GM18511 (cell line): ENCODE measurements around the gene SIRPD.

Source experiments
- ATAC-seq: cut with Tn5 transposase; IDR thresholded peaks from one replicate; pipeline ENCODE4 v1.9.1; 2021; ENCODE audit warnings: mild to moderate bottlenecking, moderate library complexity; ENCODE audit not compliant: unreplicated experiment

SIRPD gene

GRCh38 chr20:1538655-1539054 lies 18.9 kb downstream of the SIRPD start:
- no peak for ATAC-seq

GRCh38 chr20:1537731-1538058 lies 19.8 kb downstream of the SIRPD start:
- ATAC-seq: no peak

GRCh38 chr20:1536893-1537730 lies 20.4 kb downstream of the SIRPD start:
- ATAC-seq: no peak

- peak; percentile 91 for ATAC-seq
These were observed 21.9 kb downstream of the SIRPD start for GRCh38 chr20:1535420-1536175.

GRCh38 chr20:1534526-1534925 lies 23.0 kb downstream of the SIRPD start:
- ATAC-seq: no peak

- ATAC-seq: no peak
These were observed 24.4 kb downstream of the SIRPD start for GRCh38 chr20:1533059-1533458.

GRCh38 chr20:1528811-1529210 lies 28.7 kb downstream of the SIRPD start:
- no peak for ATAC-seq

GRCh38 chr20:1527923-1528322 lies 29.6 kb downstream of the SIRPD start:
- ATAC-seq: no peak

- ATAC-seq: no peak
These were observed 30.6 kb downstream of the SIRPD start for GRCh38 chr20:1526896-1527295.

- no peak for ATAC-seq
These were observed 31.2 kb downstream of the SIRPD start for GRCh38 chr20:1526310-1526709.

GRCh38 chr20:1524004-1524403 lies 33.5 kb downstream of the SIRPD start:
- no peak for ATAC-seq

GRCh38 chr20:1517010-1517409 lies 40.5 kb downstream of the SIRPD start:
- no peak for ATAC-seq

GRCh38 chr20:1513801-1514200 lies 43.7 kb downstream of the SIRPD start:
- no peak for ATAC-seq

GRCh38 chr20:1509237-1509636 lies 48.3 kb downstream of the SIRPD start:
- ATAC-seq: no peak

GRCh38 chr20:1508574-1508973 lies 48.9 kb downstream of the SIRPD start:
- ATAC-seq: no peak

- no peak for ATAC-seq
These were observed 50.2 kb downstream of the SIRPD start for GRCh38 chr20:1507276-1507675.

- ATAC-seq: no peak
These were observed 51.6 kb downstream of the SIRPD start for GRCh38 chr20:1505871-1506270.

GRCh38 chr20:1505361-1505760 lies 52.1 kb downstream of the SIRPD start:
- no peak for ATAC-seq

GRCh38 chr20:1503564-1504227 lies 53.8 kb downstream of the SIRPD start:
- ATAC-seq: peak; percentile 94

GRCh38 chr20:1500496-1500895 lies 57.0 kb downstream of the SIRPD start:
- no peak for ATAC-seq

GRCh38 chr20:1499528-1500420 lies 57.7 kb downstream of the SIRPD start:
- no peak for ATAC-seq
